ENCODE measurements around the gene PNO1.

DNA sequence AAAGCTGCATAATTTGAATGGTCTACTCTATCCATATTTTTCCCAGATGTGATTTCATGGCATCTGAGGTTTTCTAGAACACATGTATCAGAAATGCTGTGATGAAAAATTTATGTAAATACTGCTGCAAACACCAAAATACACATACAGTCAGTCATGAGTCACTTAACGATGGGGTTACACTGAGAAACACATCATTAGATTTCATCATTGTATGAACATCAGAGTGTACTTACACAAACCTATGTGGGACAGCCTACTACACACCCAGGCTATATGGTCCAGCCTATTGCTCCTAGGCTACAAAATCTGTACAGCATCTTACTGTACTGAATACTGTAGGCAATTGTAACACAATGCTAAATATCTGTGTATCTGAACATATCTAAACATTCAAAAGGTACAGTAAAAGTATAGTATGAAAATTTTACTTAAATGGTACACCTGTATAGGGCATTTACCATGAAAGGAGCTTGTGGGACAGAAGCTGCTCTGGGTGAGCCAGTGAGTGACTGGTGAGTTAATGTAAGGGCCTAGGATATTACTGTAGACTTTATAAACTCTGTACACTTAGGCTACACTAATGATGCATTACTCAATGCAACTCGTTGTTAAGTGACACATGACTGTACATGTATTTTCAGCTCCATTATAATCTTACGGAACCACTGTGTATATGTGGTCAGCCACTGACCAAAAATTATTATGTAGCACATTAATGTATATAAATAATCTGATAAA is 33.5 kb downstream of the PNO1 start:
- TF ChIP-seq WT1 (tag by site-specific recombination; IDR thresholded peaks at IDR 0.05), result no peak
- TF ChIP-seq, protein P1, sequence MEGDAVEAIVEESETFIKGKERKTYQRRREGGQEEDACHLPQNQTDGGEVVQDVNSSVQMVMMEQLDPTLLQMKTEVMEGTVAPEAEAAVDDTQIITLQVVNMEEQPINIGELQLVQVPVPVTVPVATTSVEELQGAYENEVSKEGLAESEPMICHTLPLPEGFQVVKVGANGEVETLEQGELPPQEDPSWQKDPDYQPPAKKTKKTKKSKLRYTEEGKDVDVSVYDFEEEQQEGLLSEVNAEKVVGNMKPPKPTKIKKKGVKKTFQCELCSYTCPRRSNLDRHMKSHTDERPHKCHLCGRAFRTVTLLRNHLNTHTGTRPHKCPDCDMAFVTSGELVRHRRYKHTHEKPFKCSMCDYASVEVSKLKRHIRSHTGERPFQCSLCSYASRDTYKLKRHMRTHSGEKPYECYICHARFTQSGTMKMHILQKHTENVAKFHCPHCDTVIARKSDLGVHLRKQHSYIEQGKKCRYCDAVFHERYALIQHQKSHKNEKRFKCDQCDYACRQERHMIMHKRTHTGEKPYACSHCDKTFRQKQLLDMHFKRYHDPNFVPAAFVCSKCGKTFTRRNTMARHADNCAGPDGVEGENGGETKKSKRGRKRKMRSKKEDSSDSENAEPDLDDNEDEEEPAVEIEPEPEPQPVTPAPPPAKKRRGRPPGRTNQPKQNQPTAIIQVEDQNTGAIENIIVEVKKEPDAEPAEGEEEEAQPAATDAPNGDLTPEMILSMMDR (tag by site-specific recombination; IDR thresholded peaks at IDR 0.05), result no peak
- no peak for TF ChIP-seq MYNN (tag by site-specific recombination; IDR thresholded peaks at IDR 0.05; ENCODE audit: borderline replicate concordance)
- TF ChIP-seq, protein P2, sequence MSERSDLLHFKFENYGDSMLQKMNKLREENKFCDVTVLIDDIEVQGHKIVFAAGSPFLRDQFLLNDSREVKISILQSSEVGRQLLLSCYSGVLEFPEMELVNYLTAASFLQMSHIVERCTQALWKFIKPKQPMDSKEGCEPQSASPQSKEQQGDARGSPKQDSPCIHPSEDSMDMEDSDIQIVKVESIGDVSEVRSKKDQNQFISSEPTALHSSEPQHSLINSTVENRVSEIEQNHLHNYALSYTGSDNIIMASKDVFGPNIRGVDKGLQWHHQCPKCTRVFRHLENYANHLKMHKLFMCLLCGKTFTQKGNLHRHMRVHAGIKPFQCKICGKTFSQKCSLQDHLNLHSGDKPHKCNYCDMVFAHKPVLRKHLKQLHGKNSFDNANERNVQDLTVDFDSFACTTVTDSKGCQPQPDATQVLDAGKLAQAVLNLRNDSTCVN (tag by site-specific recombination; optimal IDR thresholded peaks at IDR 0.05), result no peak
- TF ChIP-seq ZNF561 (tag by site-specific recombination; IDR thresholded peaks at IDR 0.05; ENCODE audit: borderline replicate concordance), result no peak
- TF ChIP-seq ZNF274 (IDR thresholded peaks at IDR 0.05; ENCODE audit: low read length), result no peak
- no peak for TF ChIP-seq ZNF274 (tag by site-specific recombination; IDR thresholded peaks at IDR 0.05; ENCODE audit: borderline replicate concordance)
- TF ChIP-seq TCF7L2 (IDR thresholded peaks at IDR 0.05; ENCODE audit: borderline replicate concordance, low read depth, low read length), result no peak
- no peak for TF ChIP-seq ZNF777 (tag by site-specific recombination; IDR thresholded peaks at IDR 0.05; ENCODE audit: borderline replicate concordance)
